Stimulated activated naive B cell treated with anti-CD40 and anti-IgM and Interleukin-4, amounts not matched to agents 10 μg/mL and 1 μg/mL and 100 μg/mL, for 72 hours (primary cell): ENCODE data around the gene CD300LG.

ENCODE experiments used
- ATAC-seq, 2 donors: fragments of 150-1000 bp; cut with Tn5 transposase; replicated peaks; 2 replicates each; pipeline ENCODE4 v1.10.0; 2021; ENCODE audit warnings: moderate library complexity in 1 of 2
- DNase-seq: peaks from one replicate; pipeline ENCODE4 v3.0.0; 2021
- H3K27ac Mint-ChIP-seq: one replicate; pipeline ENCODE4 v1.8.0; 2022; ENCODE audit warnings: mild to moderate bottlenecking, mixed read lengths
- H3K27me3 Mint-ChIP-seq, 2 donors: one replicate each; pipeline ENCODE4 v1.8.0; 2022; ENCODE audit warnings: mixed read lengths in 2 of 2
- H3K36me3 Mint-ChIP-seq, 2 donors: one replicate each; pipeline ENCODE4 v1.8.0; 2022; ENCODE audit warnings: mixed read lengths in 2 of 2, mild to moderate bottlenecking in 1 of 2
- H3K4me1 Mint-ChIP-seq, 2 donors: one replicate each; pipeline ENCODE4 v1.8.0; 2022; ENCODE audit warnings: mixed read lengths in 2 of 2, mild to moderate bottlenecking in 1 of 2
- H3K4me3 Mint-ChIP-seq, 2 donors: one replicate each; pipeline ENCODE4 v1.8.0; 2022; ENCODE audit warnings: mild to moderate bottlenecking in 2 of 2, mixed read lengths in 2 of 2, moderate library complexity in 1 of 2
- H3K9me3 Mint-ChIP-seq, 2 donors: one replicate each; pipeline ENCODE4 v1.8.0; 2022; ENCODE audit warnings: mixed read lengths in 2 of 2, mild to moderate bottlenecking in 1 of 2

The CD300LG gene

GRCh38 chr17:43905985-43906852, 59.2 kb downstream of the CD300LG start:
- H3K4me1 Mint-ChIP-seq, result peaks cover 9 to 24% of the 10 kb centered on the region in 2 donors
- peaks cover 41 to 69% of the 10 kb centered on the region in 2 donors for H3K27me3 Mint-ChIP-seq
- H3K4me3 Mint-ChIP-seq, result peak overlapping the region; percentile 76 to 80
- peak overlapping the region; percentile 65 for H3K27ac Mint-ChIP-seq
- H3K36me3 Mint-ChIP-seq, result no peaks in the 10 kb centered on the region
- no peaks in the 10 kb centered on the region for H3K9me3 Mint-ChIP-seq
- DNase-seq (no peak), ATAC-seq (no peak)

- peak overlapping the region; percentile 76 to 80 for H3K4me3 Mint-ChIP-seq
- no peak for ATAC-seq
- no peaks in the 10 kb centered on the region for H3K36me3 Mint-ChIP-seq
- no peak overlapping the region for H3K27ac Mint-ChIP-seq
- H3K27me3 Mint-ChIP-seq, result peaks cover 34 to 61% of the 10 kb centered on the region in 2 donors
- H3K9me3 Mint-ChIP-seq, result no peaks in the 10 kb centered on the region
- DNase-seq, result no peak
- H3K4me1 Mint-ChIP-seq, result peaks cover 7 to 22% of the 10 kb centered on the region in 2 donors
Observed at GRCh38 chr17:43906951-43907424, 60.0 kb downstream of the CD300LG start.

GRCh38 chr17:43907425-43907981, 60.5 kb downstream of the CD300LG start, which contains the start of gene MPP2:
MPP2 (minus strand) TSS chr17:43907536; CDS start chr17:43904460, 3,076 bp downstream.
- H3K4me3 Mint-ChIP-seq, result peak within 1 kb of the TSS; percentile 76 to 80
- no peaks in the 10 kb centered on the region for H3K9me3 Mint-ChIP-seq
- H3K27ac Mint-ChIP-seq, result peak within 1 kb of the TSS; percentile 65
- peaks cover 7 to 22% of the 10 kb centered on the region in 2 donors for H3K4me1 Mint-ChIP-seq
- peak; percentile 63 to 67 for ATAC-seq
- H3K36me3 Mint-ChIP-seq, result no peaks in the 10 kb centered on the region
- H3K27me3 Mint-ChIP-seq, result peaks cover 31 to 57% of the 10 kb centered on the region in 2 donors
- peak; percentile 32 for DNase-seq

GRCh38 chr17:43907998-43908721, 61.2 kb downstream of the CD300LG start:
- ATAC-seq, result peak; percentile 70 to 74
- Mint-ChIP-seq H3K27me3 (peaks cover 29 to 51% of the 10 kb centered on the region in 2 donors), H3K9me3 (no peaks in the 10 kb centered on the region), H3K27ac (no peak overlapping the region), H3K36me3 (no peaks in the 10 kb centered on the region), H3K4me1 (peaks cover 7 to 22% of the 10 kb centered on the region in 2 donors), H3K4me3 (peak overlapping the region in 1 of 2 donors; percentile 80)
- no peak for DNase-seq

GRCh38 chr17:43909537-43910231, 62.7 kb downstream of the CD300LG start:
- Mint-ChIP-seq H3K4me1 (peaks cover 7 to 22% of the 10 kb centered on the region in 2 donors), H3K27ac (no peak overlapping the region), H3K4me3 (no peak overlapping the region), H3K36me3 (no peaks in the 10 kb centered on the region), H3K27me3 (peaks cover 15 to 36% of the 10 kb centered on the region in 2 donors), H3K9me3 (no peaks in the 10 kb centered on the region)
- DNase-seq (no peak), ATAC-seq (no peak)

- Mint-ChIP-seq H3K27me3 (peaks cover under 1 to 15% of the 10 kb centered on the region in 2 donors), H3K4me3 (no peak overlapping the region), H3K27ac (no peak overlapping the region), H3K36me3 (peaks cover 0 to 2% of the 10 kb centered on the region in 2 donors), H3K9me3 (peaks cover 2 to 4% of the 10 kb centered on the region in 2 donors), H3K4me1 (peaks cover 6 to 12% of the 10 kb centered on the region in 2 donors)
- ATAC-seq, result no peak
- DNase-seq, result no peak
Observed at GRCh38 chr17:43911904-43912303, 64.9 kb downstream of the CD300LG start.

GRCh38 chr17:43912635-43913304, 65.8 kb downstream of the CD300LG start:
- H3K9me3 Mint-ChIP-seq, result peaks cover 2 to 4% of the 10 kb centered on the region in 2 donors
- no peak for DNase-seq
- H3K4me1 Mint-ChIP-seq, result peaks cover 7 to 12% of the 10 kb centered on the region in 2 donors
- H3K36me3 Mint-ChIP-seq, result peaks cover 0 to 2% of the 10 kb centered on the region in 2 donors
- no peak for ATAC-seq
- no peak overlapping the region for H3K4me3 Mint-ChIP-seq
- no peak overlapping the region for H3K27ac Mint-ChIP-seq
- H3K27me3 Mint-ChIP-seq, result peaks cover 0 to 6% of the 10 kb centered on the region in 2 donors
